ENCODE results near the gene GMNC. TPM values are rescaled to one million over a fixed set of nuclear protein-coding genes. Genes with fewer than 3 reads are reported as not detected.

GMNC gene
- total and polyA plus RNA-seq, 2 donors (not counting 1 experiment from before 2014, with no cell fraction given) = 0.17 to 0.50 TPM

GRCh38 chr3:190864002-190864401 is 1.5 kb upstream of the GMNC start:
- Histone ChIP-seq H3K4me2 (ENCODE audit: extremely low read depth, insufficient read depth, low read length) (no peak overlapping the region), H3K27ac (ENCODE audit: insufficient read depth, low read length) (no peak overlapping the region), H4K20me1 (ENCODE audit: control insufficient read depth, extremely low read depth, insufficient read depth, low read length) (no peaks in the 10 kb centered on the region), H3K4me3 (replicated peaks in 1 of 4; ENCODE audit: control extremely low read depth in 1 of 4, insufficient read depth in 1 of 4, low read depth in 3 of 4, low read length in 4 of 4) (no peak overlapping the region), H3K27me3 (ENCODE audit: control insufficient read depth, insufficient read depth, low read length) (no peaks in the 10 kb centered on the region), H3K36me3 (ENCODE audit: control insufficient read depth, insufficient read depth, low read length) (no peaks in the 10 kb centered on the region), H3K4me1 (ENCODE audit: control insufficient read depth, extremely low read depth, insufficient read depth, low read length) (no peaks in the 10 kb centered on the region), H2AFZ (ENCODE audit: low read length) (no peak overlapping the region), H3K9ac (ENCODE audit: insufficient read depth, low read length) (no peak overlapping the region), H3K79me2 (ENCODE audit: control insufficient read depth, insufficient read depth, low read length) (no peaks in the 10 kb centered on the region), H3K9me3 (ENCODE audit: control insufficient read depth, insufficient read depth, low read depth, low read length) (no peaks in the 10 kb centered on the region)
- DNase-seq (ENCODE audit: low read depth in 2 of 2) = no peak
- no peak for TF ChIP-seq EZH2 (IDR thresholded peaks at IDR 0.05; ENCODE audit: low read length, missing control alignments)
- no peak for TF ChIP-seq CTCF (conservative IDR thresholded peaks at IDR 0.05 in 1 of 2, IDR thresholded peaks at IDR 0.05 in 1 of 2; ENCODE audit: low read depth in 1 of 2, low read length in 2 of 2)

- H3K4me3 ChIP-seq (replicated peaks in 1 of 4; ENCODE audit: control extremely low read depth in 1 of 4, insufficient read depth in 1 of 4, low read depth in 3 of 4, low read length in 4 of 4) = peak overlapping the region; percentile 48 to 69 (median 65)
- H2AFZ ChIP-seq (ENCODE audit: low read length) = peak overlapping the region; percentile 81
- TF ChIP-seq EZH2 (IDR thresholded peaks at IDR 0.05; ENCODE audit: low read length, missing control alignments) (no peak), CTCF (conservative IDR thresholded peaks at IDR 0.05 in 1 of 2, IDR thresholded peaks at IDR 0.05 in 1 of 2; ENCODE audit: low read depth in 1 of 2, low read length in 2 of 2) (no peak)
- no peaks in the 10 kb centered on the region for H3K4me1 ChIP-seq (ENCODE audit: control insufficient read depth, extremely low read depth, insufficient read depth, low read length)
- H3K27me3 ChIP-seq (ENCODE audit: control insufficient read depth, insufficient read depth, low read length) = no peaks in the 10 kb centered on the region
- no peaks in the 10 kb centered on the region for H3K79me2 ChIP-seq (ENCODE audit: control insufficient read depth, insufficient read depth, low read length)
- H3K9me3 ChIP-seq (ENCODE audit: control insufficient read depth, insufficient read depth, low read depth, low read length) = no peaks in the 10 kb centered on the region
- no peaks in the 10 kb centered on the region for H3K36me3 ChIP-seq (ENCODE audit: control insufficient read depth, insufficient read depth, low read length)
- no peak overlapping the region for H3K27ac ChIP-seq (ENCODE audit: insufficient read depth, low read length)
- H4K20me1 ChIP-seq (ENCODE audit: control insufficient read depth, extremely low read depth, insufficient read depth, low read length) = no peaks in the 10 kb centered on the region
- H3K4me2 ChIP-seq (ENCODE audit: extremely low read depth, insufficient read depth, low read length) = peak overlapping the region; percentile 79
- peak overlapping the region; percentile 62 for H3K9ac ChIP-seq (ENCODE audit: insufficient read depth, low read length)
- DNase-seq (ENCODE audit: low read depth in 2 of 2) = peak; percentile 2 to 16
Observed at GRCh38 chr3:190863119-190863465, 598 bp upstream of the GMNC start.

- no peak overlapping the region for H3K9ac ChIP-seq (ENCODE audit: insufficient read depth, low read length)
- H3K4me3 ChIP-seq (replicated peaks in 1 of 4; ENCODE audit: control extremely low read depth in 1 of 4, insufficient read depth in 1 of 4, low read depth in 3 of 4, low read length in 4 of 4) = no peak overlapping the region
- H3K4me2 ChIP-seq (ENCODE audit: extremely low read depth, insufficient read depth, low read length) = no peak overlapping the region
- no peak overlapping the region for H2AFZ ChIP-seq (ENCODE audit: low read length)
- no peaks in the 10 kb centered on the region for H3K27me3 ChIP-seq (ENCODE audit: control insufficient read depth, insufficient read depth, low read length)
- no peaks in the 10 kb centered on the region for H3K79me2 ChIP-seq (ENCODE audit: control insufficient read depth, insufficient read depth, low read length)
- H3K27ac ChIP-seq (ENCODE audit: insufficient read depth, low read length) = no peak overlapping the region
- H4K20me1 ChIP-seq (ENCODE audit: control insufficient read depth, extremely low read depth, insufficient read depth, low read length) = no peaks in the 10 kb centered on the region
- TF ChIP-seq EZH2 (IDR thresholded peaks at IDR 0.05; ENCODE audit: low read length, missing control alignments) (no peak), CTCF (conservative IDR thresholded peaks at IDR 0.05 in 1 of 2, IDR thresholded peaks at IDR 0.05 in 1 of 2; ENCODE audit: low read depth in 1 of 2, low read length in 2 of 2) (no peak)
- no peaks in the 10 kb centered on the region for H3K4me1 ChIP-seq (ENCODE audit: control insufficient read depth, extremely low read depth, insufficient read depth, low read length)
- H3K9me3 ChIP-seq (ENCODE audit: control insufficient read depth, insufficient read depth, low read depth, low read length) = no peaks in the 10 kb centered on the region
- DNase-seq (ENCODE audit: low read depth in 2 of 2) = no peak
- H3K36me3 ChIP-seq (ENCODE audit: control insufficient read depth, insufficient read depth, low read length) = no peaks in the 10 kb centered on the region
Observed at GRCh38 chr3:190860521-190860920, 2.0 kb downstream of the GMNC start.
